Dendritic cell treated with granulocyte-macrophage colony-stimulating factor and Interleukin-4, amounts not matched to agents 40 ng/mL and 50 ng/mL, for 4 days (primary cell): Measurements from ENCODE around the gene LIAS.
"Not testable (repeated sequence)": the region's sequence is repeated elsewhere in the genome, so short reads cannot be mapped to it uniquely, and the experiment has no call there.

Experiments used
- H3K27ac Mint-ChIP-seq: one replicate; pipeline ENCODE4 v1.8.0; 2022; ENCODE audit warnings: mild to moderate bottlenecking, mixed read lengths
- H3K27me3 Mint-ChIP-seq: one replicate; pipeline ENCODE4 v1.8.0; 2022; ENCODE audit warnings: mild to moderate bottlenecking, mixed read lengths
- H3K36me3 Mint-ChIP-seq: one replicate; pipeline ENCODE4 v1.8.0; 2022; ENCODE audit warnings: low read depth, mixed read lengths
- H3K4me1 Mint-ChIP-seq: one replicate; pipeline ENCODE4 v1.8.0; 2022; ENCODE audit warnings: low read depth, mixed read lengths
- H3K4me3 Mint-ChIP-seq: one replicate; pipeline ENCODE4 v1.8.0; 2022; ENCODE audit warnings: mild to moderate bottlenecking, moderate library complexity, mixed read lengths
- H3K9me3 Mint-ChIP-seq: one replicate; pipeline ENCODE4 v1.8.0; 2022; ENCODE audit warnings: mixed read lengths
- intact Hi-C: fragments of 100-400 bp; cut with micrococcal nuclease; formaldehyde crosslinking; loops from one replicate; pipeline ENCODE4 v1.15.0; 2022

Gene LIAS

DNA sequence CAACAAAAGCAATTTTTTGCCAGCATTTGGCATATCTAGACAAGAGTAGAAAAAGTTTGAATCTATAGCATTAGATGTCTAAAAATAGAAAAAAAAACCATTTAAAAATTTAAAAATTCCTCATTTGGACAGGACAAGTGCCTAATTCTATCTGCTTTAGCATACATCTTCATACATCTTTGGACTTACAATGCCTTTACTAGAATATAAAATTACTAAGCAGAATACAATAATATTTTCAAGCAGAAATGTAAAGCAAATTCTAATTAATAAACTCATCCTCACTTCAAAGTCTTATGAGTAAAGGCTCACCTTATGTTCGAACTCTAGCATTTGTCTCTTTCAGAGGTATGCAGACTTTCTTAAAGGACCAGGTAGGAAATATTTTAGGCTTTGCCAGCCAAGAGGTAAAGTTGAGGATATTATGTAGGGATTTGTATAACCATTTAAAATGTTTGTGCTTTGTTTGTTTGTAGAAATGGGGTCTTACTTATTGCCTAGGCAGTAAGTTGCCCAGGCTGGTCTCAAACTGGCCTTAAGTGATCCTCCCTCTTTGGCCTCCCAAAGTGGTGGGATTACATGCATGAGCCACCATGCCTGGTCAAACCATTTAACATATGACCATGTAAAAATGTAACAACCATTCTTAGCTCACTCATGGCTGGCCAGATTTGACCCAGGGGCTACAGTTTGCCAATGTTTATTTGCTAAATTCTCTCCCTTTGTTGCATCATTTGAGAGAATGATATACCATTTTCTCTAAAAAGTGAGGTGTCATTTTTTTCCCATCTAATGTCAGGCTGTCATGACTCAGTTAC is 39.3 kb downstream of the LIAS start:
- no peaks in the 10 kb centered on the region for H3K4me1 Mint-ChIP-seq
- H3K9me3 Mint-ChIP-seq: no peaks in the 10 kb centered on the region
- H3K27ac Mint-ChIP-seq: no peak overlapping the region
- H3K36me3 Mint-ChIP-seq: peaks cover 47% of the 10 kb centered on the region
- intact Hi-C loops: no loop called here
- no peak overlapping the region for H3K4me3 Mint-ChIP-seq
- no peaks in the 10 kb centered on the region for H3K27me3 Mint-ChIP-seq

GRCh38 chr4:39498727-39499020 is 39.8 kb downstream of the LIAS start:
- Mint-ChIP-seq H3K4me1 (no peaks in the 10 kb centered on the region), H3K36me3 (peaks cover 52% of the 10 kb centered on the region), H3K27ac (no peak overlapping the region), H3K9me3 (no peaks in the 10 kb centered on the region), H3K4me3 (no peak overlapping the region), H3K27me3 (no peaks in the 10 kb centered on the region)
- intact Hi-C loops: no loop called here

- Mint-ChIP-seq H3K27ac (no peak overlapping the region), H3K36me3 (peaks cover 86% of the 10 kb centered on the region), H3K9me3 (no peaks in the 10 kb centered on the region), H3K27me3 (no peaks in the 10 kb centered on the region), H3K4me1 (no peaks in the 10 kb centered on the region), H3K4me3 (no peak overlapping the region)
- intact Hi-C loops: no loop called here
Measured at GRCh38 chr4:39502019-39502663, 43.3 kb downstream of the LIAS start.

GRCh38 chr4:39502664-39503035 is 43.8 kb downstream of the LIAS start:
- H3K36me3 Mint-ChIP-seq: peaks cover 91% of the 10 kb centered on the region
- H3K27ac Mint-ChIP-seq, H3K4me1 Mint-ChIP-seq, intact Hi-C loops, H3K4me3 Mint-ChIP-seq, H3K27me3 Mint-ChIP-seq, H3K9me3 Mint-ChIP-seq: not testable (repeated sequence)

DNA sequence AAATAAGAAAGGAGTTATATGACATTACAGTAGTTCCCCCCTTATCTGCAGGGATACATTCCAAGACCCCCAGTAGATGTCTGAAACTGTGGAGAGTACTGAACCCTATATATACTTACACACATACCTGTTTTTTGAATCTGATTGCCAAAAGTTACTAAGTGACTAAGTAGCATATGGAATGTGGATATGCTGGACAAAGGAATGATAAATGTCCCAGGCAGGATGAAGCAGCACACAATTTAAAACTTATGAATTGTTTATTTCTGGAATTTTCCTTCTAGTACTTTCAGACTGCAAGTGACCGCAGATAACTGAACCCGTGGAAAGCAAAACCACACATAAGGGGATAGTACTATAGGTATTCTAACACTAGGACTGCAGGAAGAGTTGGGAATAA is 45.7 kb downstream of the LIAS start:
- no peak overlapping the region for H3K4me3 Mint-ChIP-seq
- H3K36me3 Mint-ChIP-seq: peaks cover 95% of the 10 kb centered on the region
- intact Hi-C loops: no loop called here
- no peaks in the 10 kb centered on the region for H3K27me3 Mint-ChIP-seq
- H3K27ac Mint-ChIP-seq: no peak overlapping the region
- H3K4me1 Mint-ChIP-seq: no peaks in the 10 kb centered on the region
- no peaks in the 10 kb centered on the region for H3K9me3 Mint-ChIP-seq

DNA sequence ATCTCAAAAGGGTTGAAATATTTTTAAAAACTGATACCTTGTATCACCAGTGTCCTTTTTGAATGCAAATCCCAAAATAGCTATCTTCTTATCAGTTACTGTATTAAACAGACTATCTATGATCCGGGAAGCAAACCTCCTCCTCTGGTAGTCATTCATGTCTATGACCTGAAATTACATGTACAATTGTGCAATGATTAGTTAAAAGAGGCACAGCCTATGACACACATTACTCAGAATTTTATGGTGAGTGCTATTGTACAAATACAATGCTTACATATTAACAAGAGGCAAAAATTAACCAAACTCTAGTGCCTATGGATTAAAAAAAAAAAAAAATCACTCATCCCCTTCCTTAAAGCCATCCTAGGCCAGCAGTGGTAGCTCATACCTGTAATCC is 46.7 kb downstream of the LIAS start:
- no peak overlapping the region for H3K27ac Mint-ChIP-seq
- no peaks in the 10 kb centered on the region for H3K27me3 Mint-ChIP-seq
- no peaks in the 10 kb centered on the region for H3K9me3 Mint-ChIP-seq
- intact Hi-C loops: no loop called here
- peaks cover 95% of the 10 kb centered on the region for H3K36me3 Mint-ChIP-seq
- no peaks in the 10 kb centered on the region for H3K4me1 Mint-ChIP-seq
- no peak overlapping the region for H3K4me3 Mint-ChIP-seq

DNA sequence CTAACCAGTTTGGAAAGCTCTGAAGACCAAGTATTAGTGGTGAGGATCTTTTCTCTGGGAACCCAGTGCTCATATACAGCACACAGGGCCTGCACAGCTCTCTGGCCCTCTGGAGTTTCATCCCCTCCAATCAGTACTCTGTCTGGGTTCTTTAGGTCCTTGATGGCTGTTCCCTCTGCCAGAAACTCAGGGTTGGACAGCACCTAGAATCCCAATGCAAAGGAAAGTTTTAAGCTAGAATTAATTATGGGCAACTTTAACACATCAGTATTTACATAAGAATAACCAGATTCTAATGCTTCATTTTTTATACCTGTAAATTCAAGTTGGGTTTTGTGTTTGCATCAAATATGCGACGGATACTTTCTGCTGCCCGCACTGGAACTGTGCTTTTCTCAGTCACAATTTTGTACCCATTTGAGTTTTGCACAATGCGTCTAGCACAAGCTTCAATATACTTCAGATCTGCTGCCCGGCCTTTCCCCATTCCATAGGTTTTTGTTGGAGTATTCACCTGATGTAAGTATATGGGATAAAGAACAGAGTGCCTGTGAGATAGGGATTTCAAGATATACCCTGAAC is 51.6 kb downstream of the LIAS start:
- intact Hi-C loops: no loop called here
- H3K4me1 Mint-ChIP-seq: no peaks in the 10 kb centered on the region
- H3K36me3 Mint-ChIP-seq: peaks cover 78% of the 10 kb centered on the region
- no peaks in the 10 kb centered on the region for H3K27me3 Mint-ChIP-seq
- no peak overlapping the region for H3K27ac Mint-ChIP-seq
- H3K4me3 Mint-ChIP-seq: no peak overlapping the region
- H3K9me3 Mint-ChIP-seq: no peaks in the 10 kb centered on the region

GRCh38 chr4:39514266-39514665 is 55.4 kb downstream of the LIAS start:
- intact Hi-C loops, H3K4me1 Mint-ChIP-seq: not testable (repeated sequence)
- peaks cover 42% of the 10 kb centered on the region for H3K36me3 Mint-ChIP-seq

DNA sequence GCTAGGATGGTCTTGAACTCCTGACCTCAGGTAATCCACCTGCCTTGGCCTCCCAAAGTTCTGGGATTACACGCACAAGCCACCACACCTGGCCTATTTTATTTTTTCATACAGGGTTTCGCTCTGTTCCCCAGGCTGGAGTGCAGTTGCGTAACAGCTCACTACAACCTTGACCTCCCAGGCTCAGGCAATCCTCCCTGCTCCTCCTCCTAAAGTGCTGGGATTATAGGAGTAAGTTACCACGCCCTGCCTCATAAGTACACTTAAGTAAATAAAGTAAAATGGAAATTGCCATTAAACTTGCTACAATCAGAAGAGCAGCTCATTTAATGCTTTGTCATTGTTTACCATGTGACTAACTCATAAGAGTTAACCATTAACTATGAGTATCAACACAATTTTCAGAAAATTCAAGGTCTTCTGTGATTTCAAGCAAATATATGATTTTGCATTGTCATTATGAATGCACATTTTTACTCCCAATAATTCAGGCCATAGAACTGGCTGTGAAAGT is 56.1 kb downstream of the LIAS start:
- intact Hi-C loops: no loop called here
- no peak overlapping the region for H3K4me3 Mint-ChIP-seq
- H3K36me3 Mint-ChIP-seq: peaks cover 35% of the 10 kb centered on the region
- no peaks in the 10 kb centered on the region for H3K27me3 Mint-ChIP-seq
- no peaks in the 10 kb centered on the region for H3K4me1 Mint-ChIP-seq
- H3K9me3 Mint-ChIP-seq: no peaks in the 10 kb centered on the region
- no peak overlapping the region for H3K27ac Mint-ChIP-seq

More at GRCh38 chr4:39514266-39514665, 55.4 kb downstream of the LIAS start:
- not testable (repeated sequence) for H3K27me3 Mint-ChIP-seq, H3K4me3 Mint-ChIP-seq, H3K27ac Mint-ChIP-seq, H3K9me3 Mint-ChIP-seq

DNA sequence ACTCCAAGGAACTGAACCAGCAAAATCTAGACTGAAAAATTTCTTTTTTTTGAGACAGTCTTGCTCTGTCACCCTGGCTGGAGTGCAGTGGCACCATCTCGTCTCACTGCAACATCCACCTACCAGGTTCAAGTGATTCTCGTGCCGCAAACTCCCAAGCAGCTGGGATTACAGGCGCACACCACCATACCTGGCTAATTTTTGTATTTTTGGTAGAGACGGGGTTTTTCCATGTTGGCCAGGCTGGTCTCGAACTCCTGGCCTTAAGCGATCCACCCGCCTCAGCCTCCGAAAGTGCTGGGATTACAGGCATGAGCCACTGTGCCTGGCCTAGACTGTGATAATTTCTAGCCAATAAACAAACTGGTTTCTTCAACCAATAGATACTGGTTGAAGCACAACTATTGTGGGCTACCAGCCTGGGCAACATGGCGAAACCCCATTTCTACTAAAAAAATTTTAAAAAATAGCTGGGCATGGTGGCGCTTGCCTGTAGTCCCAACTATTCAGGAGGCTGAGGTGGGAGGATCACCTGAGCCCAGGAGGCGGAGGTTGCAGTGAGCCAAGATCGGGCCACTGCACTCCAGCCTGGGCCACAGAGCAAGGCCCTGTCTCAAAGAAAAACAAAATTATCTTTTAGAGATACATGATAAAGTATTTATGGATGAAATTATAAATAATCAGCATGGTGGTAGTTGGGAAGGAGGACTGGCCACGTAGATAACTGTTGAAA is 57.0 kb downstream of the LIAS start:
- intact Hi-C loops, H3K4me1 Mint-ChIP-seq, H3K27ac Mint-ChIP-seq, H3K27me3 Mint-ChIP-seq, H3K4me3 Mint-ChIP-seq, H3K9me3 Mint-ChIP-seq: not testable (repeated sequence)
- H3K36me3 Mint-ChIP-seq: peaks cover 26% of the 10 kb centered on the region

DNA sequence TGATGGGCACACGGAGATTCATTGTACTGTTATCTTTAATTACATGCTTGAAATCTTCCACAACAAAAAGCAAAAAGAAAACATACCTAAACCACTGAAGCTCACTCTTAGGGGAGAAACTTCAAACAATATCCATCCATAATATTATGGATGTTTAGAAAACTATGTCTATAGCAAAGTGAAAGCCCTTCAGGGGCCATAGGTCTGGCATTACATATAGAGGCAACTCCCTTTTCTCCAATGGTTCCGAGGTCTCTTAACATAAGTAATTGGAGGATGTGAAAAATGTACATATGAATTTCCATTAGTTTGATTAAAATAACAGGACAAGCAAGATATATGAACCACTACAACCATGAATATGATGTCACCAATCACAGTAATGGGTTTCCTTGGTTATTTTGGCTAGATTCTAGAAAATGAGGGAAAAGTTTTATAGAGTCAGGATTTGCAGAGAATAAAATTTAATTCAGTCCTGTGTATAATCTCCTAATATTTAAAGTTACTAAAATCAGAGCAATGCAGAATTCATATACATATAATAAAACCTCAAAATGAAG is 57.6 kb downstream of the LIAS start:
- H3K9me3 Mint-ChIP-seq: no peaks in the 10 kb centered on the region

DNA sequence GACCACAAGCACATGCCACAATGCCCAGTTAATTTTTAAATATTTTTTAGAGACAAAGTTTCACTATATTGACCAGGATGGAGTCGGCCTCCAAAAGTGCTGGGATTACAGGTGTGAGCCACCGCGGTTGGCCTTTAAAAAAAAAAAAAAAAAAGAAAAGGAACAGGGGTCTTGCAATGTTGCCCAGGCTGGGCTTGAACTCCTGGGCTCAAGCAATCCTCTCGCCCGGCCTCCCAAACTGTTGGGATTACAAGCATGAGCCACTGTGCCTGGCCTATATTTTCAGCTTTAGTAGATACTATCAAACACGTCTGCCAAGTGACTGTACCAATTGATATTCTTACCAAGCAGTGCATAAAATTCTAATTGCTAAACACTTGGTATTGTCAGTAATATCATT is 59.6 kb downstream of the LIAS start:
- Mint-ChIP-seq H3K4me1 (no peaks in the 10 kb centered on the region), H3K27ac (no peak overlapping the region), H3K27me3 (no peaks in the 10 kb centered on the region), H3K9me3 (no peaks in the 10 kb centered on the region), H3K4me3 (no peak overlapping the region), H3K36me3 (peaks cover 5% of the 10 kb centered on the region)
- intact Hi-C loops: no loop called here

More for the DNA sequence above, 57.6 kb downstream of the LIAS start:
- no peak overlapping the region for H3K4me3 Mint-ChIP-seq
- H3K4me1 Mint-ChIP-seq: no peaks in the 10 kb centered on the region
- no peaks in the 10 kb centered on the region for H3K27me3 Mint-ChIP-seq
- no peak overlapping the region for H3K27ac Mint-ChIP-seq
- H3K36me3 Mint-ChIP-seq: peaks cover 23% of the 10 kb centered on the region
- intact Hi-C loops: no loop called here

- Mint-ChIP-seq H3K36me3 (no peaks in the 10 kb centered on the region), H3K4me3 (no peak overlapping the region), H3K4me1 (peaks cover 6% of the 10 kb centered on the region), H3K27me3 (no peaks in the 10 kb centered on the region), H3K9me3 (no peaks in the 10 kb centered on the region), H3K27ac (no peak overlapping the region)
- intact Hi-C loops: no loop called here
Measured at GRCh38 chr4:39521253-39521919, 62.5 kb downstream of the LIAS start.
